Cardiac muscle cell (in vitro differentiated cells and primary cell): ENCODE results near the gene RPP14. TPM values are rescaled to one million over a fixed set of nuclear protein-coding genes. Genes with fewer than 3 reads are reported as not detected.

ENCODE experiments used
- DNase-seq, 2 donors: peaks; one replicate each; pipeline versions ENCODE4 v3.0.0 to v3.0.0-alpha.2; 2010 to 2017; ENCODE audit warnings: low read depth in 1 of 2, low spot score in 1 of 2
- H3K27ac ChIP-seq: fragments of 200-600 bp; sonication (generic); 2 replicates; pipeline ENCODE4 v1.5.1; 2016
- H3K27me3 ChIP-seq: fragments of 200-600 bp; sonication (generic); 2 replicates; pipeline ENCODE4 v1.6.0; 2016; ENCODE audit warnings: control low read depth
- H3K36me3 ChIP-seq: fragments of 200-600 bp; sonication (generic); 2 replicates; pipeline ENCODE4 v1.5.1; 2016; ENCODE audit warnings: control low read depth
- H3K4me1 ChIP-seq: fragments of 200-600 bp; sonication (generic); 2 replicates; pipeline ENCODE4 v1.8.1; 2017; ENCODE audit warnings: low read depth, mild to moderate bottlenecking, mixed run types
- H3K4me3 ChIP-seq: fragments of 200-600 bp; sonication (generic); 2 replicates; pipeline ENCODE4 v1.5.1; 2016; ENCODE audit warnings: mild to moderate bottlenecking
- H3K9me3 ChIP-seq: fragments of 200-600 bp; sonication (generic); 2 replicates; pipeline ENCODE4 v1.5.1; 2017; ENCODE audit warnings: low read depth, mild to moderate bottlenecking, control low read depth
- CTCF ChIP-seq: IDR thresholded peaks from 2 replicates; pipeline ENCODE4 v1.5.1; 2012; ENCODE audit warnings: low read depth, mild to moderate bottlenecking, low read length
- polyA plus RNA-seq: library from polyadenylated mRNA; unstranded; fragments of >200 nt; fragmentation: Nextera tagmentation; extraction: Ambion mirVana; gene quantifications from 2 replicates; pipeline ENCODE4 v1.2.1, GENCODE V29; 2016
- total RNA-seq: library from RNA; depleted of rRNA; stranded (reverse); fragments of >200 nt; gene quantifications from 2 replicates; pipeline ENCODE4 v1.2.3, GENCODE V29; 2016

Gene RPP14
- total and polyA plus RNA-seq, 2 experiments from 2014 or later, result 11.1 to 14.2 TPM

DNA sequence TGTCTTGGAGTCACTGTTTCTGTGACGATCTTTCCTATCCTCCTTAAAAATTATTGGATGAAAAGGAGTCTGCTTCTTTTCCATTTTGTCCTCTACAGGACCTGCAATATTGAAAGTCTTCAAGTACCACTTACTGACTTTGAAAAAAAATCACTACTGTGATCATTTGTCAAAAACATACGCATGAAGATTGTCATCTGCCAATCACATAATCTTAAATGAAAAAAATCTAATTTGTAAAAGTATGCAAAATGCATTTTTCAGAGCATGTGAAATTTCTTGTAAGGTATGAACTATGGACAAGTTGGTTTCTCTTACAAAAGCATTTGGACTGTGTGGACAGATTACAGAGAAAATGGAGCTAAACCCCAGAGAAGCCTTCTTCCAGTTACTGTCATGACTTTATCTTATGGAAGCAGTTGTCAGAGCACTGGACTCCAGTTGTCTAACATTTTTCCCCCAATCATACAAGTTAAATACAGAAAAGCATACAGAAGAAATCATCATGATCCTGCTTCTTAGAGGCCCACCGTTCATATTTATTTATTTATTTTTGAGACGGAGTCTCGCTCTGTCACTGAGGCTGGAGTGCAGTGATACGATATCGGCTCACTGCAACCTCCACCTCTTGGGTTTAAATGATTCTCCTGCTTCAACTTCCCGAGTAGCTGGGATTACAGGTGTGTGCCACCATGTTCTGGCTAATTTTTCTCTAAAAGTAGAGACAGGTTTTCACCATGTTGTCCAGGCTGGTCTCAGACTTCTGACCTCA, 23.3 kb downstream of the RPP14 start:
- TF ChIP-seq CTCF, result no peak
- no peaks in the 10 kb centered on the region for H3K36me3 ChIP-seq
- no peak overlapping the region for H3K27ac ChIP-seq
- no peaks in the 10 kb centered on the region for H3K27me3 ChIP-seq
- H3K4me1 ChIP-seq, result peaks cover 15% of the 10 kb centered on the region
- no peaks in the 10 kb centered on the region for H3K9me3 ChIP-seq
- DNase-seq, result no peak
- H3K4me3 ChIP-seq, result no peak overlapping the region

- TF ChIP-seq CTCF, result no peak
- H3K4me1 ChIP-seq, result peaks cover 10% of the 10 kb centered on the region
Measured at GRCh38 chr3:58329922-58330413, 23.9 kb downstream of the RPP14 start.

DNA sequence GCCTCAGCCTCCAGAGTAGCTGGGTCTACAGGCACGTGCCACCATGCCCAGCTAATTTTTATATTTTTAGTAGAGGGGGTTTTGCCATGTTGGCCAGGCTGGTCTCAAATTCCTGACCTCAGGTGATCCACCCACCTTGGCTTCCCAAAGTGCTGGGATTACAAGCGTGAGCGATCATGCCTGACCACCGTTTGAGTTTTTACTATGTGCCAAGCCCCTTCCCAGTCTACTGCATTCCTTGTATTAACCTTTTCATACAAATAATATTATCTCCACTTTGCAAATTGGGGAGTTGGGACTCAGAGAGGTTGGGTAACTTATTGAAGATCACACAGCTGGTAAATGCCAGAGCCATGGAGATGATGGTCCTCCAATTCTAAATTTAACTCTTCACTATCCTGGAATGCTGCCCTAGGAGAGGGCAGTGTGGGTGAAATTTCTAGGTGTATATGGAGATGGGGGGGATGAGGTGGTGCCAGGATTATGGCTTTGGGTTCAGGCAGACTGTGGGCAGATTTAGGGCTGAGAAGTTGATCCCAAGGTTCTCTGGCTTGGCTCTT, 25.6 kb downstream of the RPP14 start:
- TF ChIP-seq CTCF, result no peak
- no peak for DNase-seq
- Histone ChIP-seq H3K36me3 (no peaks in the 10 kb centered on the region), H3K4me1 (no peaks in the 10 kb centered on the region), H3K27ac (no peak overlapping the region), H3K4me3 (no peak overlapping the region), H3K9me3 (no peaks in the 10 kb centered on the region), H3K27me3 (no peaks in the 10 kb centered on the region)

More at GRCh38 chr3:58329922-58330413, 23.9 kb downstream of the RPP14 start:
- no peak overlapping the region for H3K27ac ChIP-seq
- no peaks in the 10 kb centered on the region for H3K27me3 ChIP-seq
- H3K36me3 ChIP-seq, result no peaks in the 10 kb centered on the region
- H3K9me3 ChIP-seq, result no peaks in the 10 kb centered on the region
- no peak overlapping the region for H3K4me3 ChIP-seq
- no peak for DNase-seq

DNA sequence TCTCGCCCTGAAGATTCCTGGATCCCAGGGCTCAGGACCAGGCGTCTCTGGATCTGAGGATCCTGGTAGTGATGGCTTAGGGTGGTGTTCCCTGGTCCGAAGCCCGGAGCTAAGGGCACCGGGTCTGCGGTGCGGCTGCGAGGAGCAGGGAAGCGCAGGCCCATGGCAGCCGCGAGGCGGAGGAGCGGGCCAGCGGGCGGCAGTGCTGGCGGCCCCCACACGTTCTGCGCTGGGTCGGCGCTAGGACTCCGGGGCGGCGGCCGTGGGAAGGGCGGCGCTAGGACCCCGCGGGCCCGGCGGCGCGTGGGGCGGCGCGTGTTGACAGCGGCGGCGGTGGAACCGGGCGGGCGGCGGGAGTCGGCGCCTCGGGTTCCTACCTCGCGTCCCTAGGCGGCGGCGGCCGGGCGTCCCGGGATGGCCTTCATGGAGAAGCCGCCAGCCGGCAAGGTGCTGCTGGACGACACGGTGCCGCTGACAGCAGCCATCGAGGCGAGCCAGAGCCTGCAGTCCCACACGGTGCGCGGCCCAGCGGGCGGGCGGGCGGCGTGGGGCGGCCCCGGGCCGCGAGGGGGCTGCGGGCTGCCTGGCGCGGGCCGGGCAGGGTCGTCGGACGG, 26.6 kb downstream of the RPP14 start, which contains the start of gene PXK:
Gene PXK, plus strand, starts transcription at position 318 of the 614 bp plus-strand sequence. Its CDS starts 97 bp downstream, at position 415.
- Histone ChIP-seq H3K4me3 (peak within 1 kb of the TSS; percentile 78), H3K9me3 (no peaks in the 10 kb centered on the region), H3K4me1 (no peaks in the 10 kb centered on the region), H3K27me3 (no peaks in the 10 kb centered on the region), H3K27ac (no peak within 1 kb of the TSS), H3K36me3 (no peaks in the 10 kb centered on the region)
- peak; percentile 88 to 89 for DNase-seq
- TF ChIP-seq CTCF, result no peak

GRCh38 chr3:58333206-58334012, 27.4 kb downstream of the RPP14 start:
- DNase-seq, result peak; percentile 29 to 49
- Histone ChIP-seq H3K27me3 (no peaks in the 10 kb centered on the region), H3K4me1 (no peaks in the 10 kb centered on the region), H3K36me3 (no peaks in the 10 kb centered on the region), H3K27ac (no peak overlapping the region), H3K9me3 (no peaks in the 10 kb centered on the region), H3K4me3 (peak overlapping the region; percentile 78)
- TF ChIP-seq CTCF, result peak; percentile 16
